HEK293T (cell line): ENCODE data around the gene TRHDE.

Experiments
- CTCF ChIA-PET: fragments of 350-600 bp; formaldehyde crosslinking; extraction: SDS; loops from one replicate; lab custom pipeline; 2021; ENCODE audit warnings: antibody characterized with exemption, inconsistent platforms; lab: Yijun Ruan, JAX
- POLR2A ChIA-PET: fragments of 350-600 bp; formaldehyde crosslinking; extraction: SDS; loops from one replicate; lab custom pipeline; 2020; ENCODE audit warnings: antibody characterized with exemption, inconsistent platforms; lab: Yijun Ruan, JAX
- DNase-seq: peaks from one replicate; pipeline ENCODE4 v3.0.0; 2012; ENCODE audit warnings: mixed read lengths; ENCODE audit errors: extremely low spot score
- ARNT ChIP-seq: fragments of 450-650 bp; IDR thresholded peaks from 2 replicates; pipeline ENCODE4 v1.6.1; 2017; ENCODE audit warnings: mild to moderate bottlenecking
- BHLHE40 ChIP-seq: fragments of 450-650 bp; IDR thresholded peaks from 2 replicates; pipeline ENCODE4 v1.6.1; 2016; ENCODE audit warnings: mild to moderate bottlenecking, moderate library complexity, borderline replicate concordance
- CTBP1 ChIP-seq: fragments of 450-650 bp; IDR thresholded peaks from 2 replicates; pipeline ENCODE4 v1.6.1; 2016; ENCODE audit warnings: borderline replicate concordance
- ELF4 ChIP-seq: fragments of 450-650 bp; IDR thresholded peaks from 2 replicates; pipeline ENCODE4 v1.6.1; 2017; ENCODE audit warnings: antibody characterized with exemption
- FOXA1 ChIP-seq: fragments of 450-650 bp; IDR thresholded peaks from 2 replicates; pipeline ENCODE4 v1.6.1; 2016; ENCODE audit warnings: mild to moderate bottlenecking
- FOXK2 ChIP-seq: fragments of 450-650 bp; IDR thresholded peaks from 2 replicates; pipeline ENCODE4 v1.6.1; 2016; ENCODE audit warnings: mild to moderate bottlenecking
- FOXM1 ChIP-seq: fragments of 450-650 bp; IDR thresholded peaks from 2 replicates; pipeline ENCODE4 v1.6.1; 2017; ENCODE audit warnings: mild to moderate bottlenecking, borderline replicate concordance
- HDGF ChIP-seq: fragments of 450-650 bp; IDR thresholded peaks from 2 replicates; pipeline ENCODE4 v1.6.1; 2017; ENCODE audit warnings: antibody characterized with exemption, borderline replicate concordance
- L3MBTL2 ChIP-seq: fragments of 450-650 bp; conservative IDR thresholded peaks from 2 replicates; pipeline ENCODE4 v1.6.1; 2016; ENCODE audit warnings: mild to moderate bottlenecking
- LEF1 ChIP-seq: fragments of 450-650 bp; IDR thresholded peaks from 2 replicates; pipeline ENCODE4 v1.6.1; 2017; ENCODE audit warnings: mild to moderate bottlenecking, borderline replicate concordance
- NFRKB ChIP-seq: fragments of 450-650 bp; IDR thresholded peaks from 2 replicates; pipeline ENCODE4 v1.6.1; 2016; ENCODE audit warnings: mild to moderate bottlenecking, moderate library complexity
- PKNOX1 ChIP-seq: fragments of 450-650 bp; IDR thresholded peaks from 2 replicates; pipeline ENCODE4 v1.6.1; 2016
- SP1 ChIP-seq: fragments of 450-650 bp; IDR thresholded peaks from 2 replicates; pipeline ENCODE4 v1.6.1; 2017
- SUZ12 ChIP-seq: fragments of 450-650 bp; IDR thresholded peaks from 2 replicates; pipeline ENCODE4 v1.6.1; 2016; ENCODE audit warnings: mild to moderate bottlenecking
- TARDBP ChIP-seq: fragments of 450-650 bp; IDR thresholded peaks from 2 replicates; pipeline ENCODE4 v1.6.1; 2016
- ZNF384 ChIP-seq: fragments of 450-650 bp; IDR thresholded peaks from 2 replicates; pipeline ENCODE4 v1.6.1; 2016

Gene TRHDE

DNA sequence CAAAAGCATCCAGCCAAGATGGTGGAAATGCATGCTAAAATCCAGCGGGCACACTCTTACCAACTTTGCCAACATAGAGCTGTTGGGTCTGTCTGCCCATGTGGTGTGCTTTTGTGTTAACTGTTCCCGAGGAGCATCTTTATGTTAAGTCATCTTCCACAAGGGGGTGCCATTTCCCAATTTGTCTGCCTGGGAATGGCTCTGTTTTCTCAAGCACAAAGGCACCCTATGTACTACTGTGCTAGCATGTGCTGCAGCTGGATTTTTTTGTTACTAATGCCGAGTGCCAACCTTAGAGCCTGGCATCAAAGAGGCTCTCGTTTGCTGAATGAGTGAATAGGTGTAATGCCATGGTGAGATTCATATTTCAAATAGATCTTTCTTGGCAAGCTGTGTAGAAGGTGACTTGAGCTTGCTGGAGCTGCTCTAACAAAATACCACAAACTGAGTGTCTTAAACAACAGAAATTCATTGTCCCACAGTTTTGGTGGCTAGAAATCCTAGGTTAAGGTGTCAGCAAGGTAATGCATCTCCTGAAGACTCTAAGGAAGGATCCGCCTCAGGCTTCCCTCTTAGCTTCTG, 74.3 kb downstream of the TRHDE start:
- CTCF ChIA-PET = interaction anchor here (0.7 kb wide), 1 partner anchor 9 kb away, joined by 3 read pairs; no protein-coding TSS in a partner anchor
- POLR2A ChIA-PET = no interaction called here
- TF ChIP-seq LEF1 = no peak
- no peak for TF ChIP-seq L3MBTL2
- no peak for TF ChIP-seq ELF4
- TF ChIP-seq FOXA1 = no peak
- TF ChIP-seq ARNT = no peak
- TF ChIP-seq NFRKB = no peak
- TF ChIP-seq SUZ12 = no peak
- TF ChIP-seq PKNOX1 = no peak
- TF ChIP-seq FOXK2 = no peak
- TF ChIP-seq HDGF = no peak
- TF ChIP-seq FOXM1 = no peak
- no peak for TF ChIP-seq CTBP1
- no peak for TF ChIP-seq BHLHE40
- peak; percentile 55 for DNase-seq

- DNase-seq = no peak
- ChIA-PET POLR2A (no interaction called here), CTCF (no interaction called here)
- TF ChIP-seq SUZ12 (no peak), ARNT (no peak), ELF4 (no peak), L3MBTL2 (no peak), PKNOX1 (no peak), BHLHE40 (no peak), CTBP1 (no peak), SP1 (no peak), FOXA1 (no peak), NFRKB (no peak)
Measured at GRCh38 chr12:72349491-72349890, 77.3 kb downstream of the TRHDE start.

DNA sequence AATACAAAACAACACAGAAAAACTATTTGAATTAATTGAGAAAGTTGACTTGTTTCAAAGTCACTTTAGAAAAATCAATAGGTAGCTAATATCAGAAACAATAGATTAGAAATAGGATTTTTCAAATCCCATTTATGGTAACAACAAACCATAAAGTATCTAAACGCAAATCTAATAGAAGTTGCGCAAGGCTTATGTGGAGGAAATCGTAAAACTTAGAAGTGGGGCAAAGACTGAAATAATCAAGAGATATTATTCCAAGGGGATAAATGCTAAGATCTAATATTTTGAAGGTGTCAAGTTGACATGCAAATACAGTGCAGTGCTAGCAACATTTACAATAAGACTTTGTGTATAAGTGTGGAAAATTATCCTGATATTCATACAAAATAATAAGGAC, 87.2 kb downstream of the TRHDE start:
- POLR2A ChIA-PET = no interaction called here
- CTCF ChIA-PET = no interaction called here
- no peak for TF ChIP-seq HDGF
- no peak for TF ChIP-seq ARNT
- no peak for TF ChIP-seq ELF4
- no peak for TF ChIP-seq FOXA1
- no peak for TF ChIP-seq FOXK2
- TF ChIP-seq BHLHE40 = no peak
- TF ChIP-seq ZNF384 = no peak
- TF ChIP-seq FOXM1 = no peak
- TF ChIP-seq SUZ12 = no peak
- DNase-seq = no peak

DNA sequence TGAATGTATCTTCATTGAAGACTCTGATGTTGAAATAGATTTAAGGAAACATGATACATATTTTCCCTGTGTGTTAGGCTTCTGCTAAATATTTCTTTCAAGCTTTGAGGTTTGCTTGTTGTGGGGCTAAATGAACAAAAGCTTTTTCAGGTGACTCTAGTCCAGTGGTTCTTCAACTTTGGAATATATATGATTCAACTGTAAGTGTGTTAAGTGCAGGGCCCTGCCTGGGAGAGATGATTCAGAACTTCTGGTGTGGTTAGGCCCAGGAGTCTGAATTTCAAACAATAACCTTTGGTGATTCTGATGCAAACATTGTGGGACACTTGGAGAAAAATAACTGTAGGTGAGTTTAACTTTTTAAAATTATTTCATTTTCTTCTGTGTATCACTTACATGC, 93.0 kb downstream of the TRHDE start:
- DNase-seq = no peak
- no peak for TF ChIP-seq SP1
- no peak for TF ChIP-seq FOXA1
- TF ChIP-seq HDGF = no peak
- no peak for TF ChIP-seq SUZ12
- TF ChIP-seq ARNT = no peak
- no peak for TF ChIP-seq ELF4
- no peak for TF ChIP-seq CTBP1
- CTCF ChIA-PET = no interaction called here
- POLR2A ChIA-PET = no interaction called here

DNA sequence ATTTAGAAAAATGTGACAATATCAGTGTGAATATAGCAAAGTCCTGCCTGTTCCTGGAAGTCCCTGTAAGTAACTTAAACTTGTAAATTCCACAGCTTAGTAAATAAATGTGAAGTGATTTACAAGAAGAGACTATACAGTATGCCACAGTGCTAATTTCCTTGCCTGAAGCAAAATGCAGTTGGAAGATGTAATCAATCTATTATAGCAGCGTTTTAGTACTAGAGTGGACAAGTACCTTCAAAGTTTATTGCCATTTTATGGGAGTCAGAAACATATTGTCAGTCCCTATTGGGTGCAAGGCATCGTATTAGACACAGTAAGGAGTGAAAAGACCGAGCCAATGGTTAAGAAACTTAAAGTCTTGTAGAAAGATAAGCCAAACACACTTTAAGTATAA, 94.1 kb downstream of the TRHDE start:
- peak; percentile 21 for DNase-seq
- TF ChIP-seq ELF4 (no peak), CTBP1 (peak; percentile 81; the same call in 1 of the 2 replicates), ARNT (peak; percentile 47; the same call in 1 of the 2 replicates), PKNOX1 (peak; percentile 88), L3MBTL2 (no peak), ZNF384 (no peak)
- POLR2A ChIA-PET = no interaction called here
- CTCF ChIA-PET = no interaction called here

GRCh38 chr12:72368298-72368697, 96.1 kb downstream of the TRHDE start:
- TF ChIP-seq FOXM1 = no peak
- no peak for TF ChIP-seq ELF4
- no peak for TF ChIP-seq HDGF
- TF ChIP-seq L3MBTL2 = no peak
- no peak for TF ChIP-seq NFRKB
- no peak for TF ChIP-seq TARDBP
- no peak for TF ChIP-seq SP1
- no peak for TF ChIP-seq BHLHE40
- no peak for TF ChIP-seq FOXA1
- no peak for TF ChIP-seq FOXK2
- no peak for TF ChIP-seq CTBP1
- TF ChIP-seq ZNF384 = no peak
- no peak for TF ChIP-seq ARNT
- no peak for TF ChIP-seq LEF1
- TF ChIP-seq PKNOX1 = no peak
- no peak for TF ChIP-seq SUZ12
- ChIA-PET CTCF (no interaction called here), POLR2A (no interaction called here)
- no peak for DNase-seq
